Measurements from ENCODE around the gene FAM163B.

FAM163B gene

DNA sequence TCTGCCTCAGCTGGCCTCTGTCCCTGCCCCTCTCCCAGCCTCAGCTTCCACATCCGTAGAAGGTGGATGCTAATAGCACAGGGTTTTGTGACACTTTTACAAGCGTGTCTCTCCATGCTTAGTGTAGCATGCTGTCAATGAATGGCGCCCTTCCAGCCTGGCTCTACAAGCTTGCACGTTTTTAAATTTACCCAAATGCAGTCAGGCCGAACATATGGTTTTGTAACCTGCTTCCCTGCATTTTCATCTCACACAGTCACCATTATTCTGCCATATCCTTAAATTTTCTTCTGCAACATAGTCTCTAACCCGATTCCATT, 28.8 kb downstream of the FAM163B start:
- peak; percentile 80 for DNase-seq

GRCh38 chr9:133579601-133580418, 29.4 kb downstream of the FAM163B start:
- no peak for DNase-seq

DNA sequence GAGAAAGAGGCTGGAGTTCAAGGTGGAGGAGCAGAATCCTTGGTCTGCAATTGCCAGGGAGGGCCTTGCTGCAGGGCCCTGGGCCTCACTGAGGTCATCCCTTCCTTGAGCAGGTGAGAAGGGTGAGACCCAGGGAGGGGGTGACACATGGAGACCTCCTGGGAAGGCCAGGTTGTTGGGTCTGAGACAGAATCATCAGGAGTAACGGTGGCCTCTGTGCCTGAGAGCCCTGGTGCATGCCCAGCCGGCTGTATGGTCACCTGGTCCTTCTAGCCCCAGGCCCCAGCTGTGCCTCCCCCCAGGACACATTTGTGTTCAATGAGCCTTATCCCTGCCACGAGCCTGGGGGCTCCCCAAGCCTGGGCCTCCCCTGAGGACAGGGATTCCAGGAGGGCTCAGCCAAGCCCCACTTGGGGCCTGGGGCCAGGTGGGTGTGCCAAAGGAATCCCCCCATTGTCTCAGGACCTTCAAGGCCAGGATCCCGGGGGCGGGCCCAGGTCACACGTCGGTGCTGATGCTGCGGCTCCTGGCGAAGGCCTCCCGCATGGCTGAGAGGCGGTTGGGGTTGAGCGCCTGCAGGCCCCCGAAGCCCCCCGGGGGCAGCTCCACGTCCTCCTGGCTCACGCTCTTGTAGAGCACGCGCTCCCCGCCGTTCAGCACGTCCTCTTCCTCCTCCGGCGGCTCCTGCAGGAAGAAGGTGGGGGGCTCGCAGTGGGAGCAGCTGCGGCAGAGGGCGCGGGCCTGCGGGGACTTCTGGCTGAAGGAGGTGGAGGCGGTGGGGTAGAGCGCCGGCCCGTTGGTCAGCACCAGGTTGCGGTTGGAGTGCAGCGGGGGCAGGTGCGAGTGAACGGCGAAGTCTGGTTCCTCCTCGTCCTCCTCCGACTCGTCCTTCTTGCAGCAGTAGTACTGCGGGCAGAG, 30.4 kb downstream of the FAM163B start:
- no peak for DNase-seq

DNA sequence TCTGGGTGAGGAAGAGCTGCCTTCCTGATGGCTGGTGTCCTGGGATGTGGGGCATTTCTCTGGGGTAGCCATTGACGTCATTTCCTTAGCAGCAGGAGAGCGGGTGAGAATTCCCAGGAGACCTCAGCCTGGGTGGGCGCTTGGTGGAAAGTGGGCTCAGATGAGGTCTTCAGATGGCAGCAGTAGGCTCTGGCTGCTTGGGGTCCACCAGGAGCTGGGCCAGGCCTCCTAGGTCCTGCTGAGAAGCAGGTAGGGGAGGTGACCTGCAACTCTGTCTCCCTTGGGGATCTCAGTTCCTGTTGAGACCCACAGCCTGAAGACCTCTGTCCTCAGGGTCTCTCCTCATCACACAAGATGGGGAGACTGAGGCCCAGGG, 31.5 kb downstream of the FAM163B start:
- DNase-seq = no peak

- DNase-seq = no peak
Observed at GRCh38 chr9:133576875-133577736, 32.1 kb downstream of the FAM163B start.

DNA sequence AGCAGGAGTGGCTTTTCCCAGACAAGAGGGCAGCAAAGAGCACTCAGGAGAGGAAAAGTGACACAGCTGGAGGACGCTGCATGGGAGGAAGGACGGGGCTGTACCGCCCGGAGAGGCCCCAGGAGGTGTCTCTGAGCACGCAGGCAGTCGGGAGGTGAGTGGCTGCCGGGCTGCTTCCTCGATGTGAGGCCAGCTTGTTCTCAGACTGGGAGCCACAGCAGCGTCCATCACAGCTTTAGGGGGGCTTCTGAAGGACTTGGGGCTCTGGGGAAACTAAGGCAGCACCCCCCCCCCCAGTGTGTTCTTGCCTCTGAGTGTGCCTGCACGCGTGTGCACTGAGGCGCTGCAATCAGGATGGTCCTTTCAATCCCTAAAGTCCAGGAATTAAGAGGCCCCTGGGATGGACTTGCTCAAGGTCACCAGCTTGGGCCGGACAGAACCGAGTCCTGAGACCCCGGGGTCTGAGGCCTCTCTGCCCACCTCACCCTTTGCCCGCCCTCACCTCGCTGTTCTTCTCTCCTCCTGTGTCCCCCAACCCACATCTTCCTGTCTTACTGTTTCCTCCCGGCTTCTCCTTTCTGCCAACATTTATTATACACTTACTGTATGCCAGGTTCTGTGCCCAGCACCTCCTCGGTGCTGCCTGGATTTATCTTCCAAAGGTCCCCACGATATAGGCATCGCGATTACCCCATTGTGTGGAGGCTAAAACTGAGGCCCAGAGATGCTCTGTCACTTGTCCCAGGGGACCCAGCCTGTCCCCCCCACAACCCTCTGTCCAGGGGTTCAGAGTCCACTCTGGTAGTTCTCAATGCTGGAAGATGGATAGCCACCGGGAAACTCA, 32.9 kb downstream of the FAM163B start:
- no peak for DNase-seq

DNA sequence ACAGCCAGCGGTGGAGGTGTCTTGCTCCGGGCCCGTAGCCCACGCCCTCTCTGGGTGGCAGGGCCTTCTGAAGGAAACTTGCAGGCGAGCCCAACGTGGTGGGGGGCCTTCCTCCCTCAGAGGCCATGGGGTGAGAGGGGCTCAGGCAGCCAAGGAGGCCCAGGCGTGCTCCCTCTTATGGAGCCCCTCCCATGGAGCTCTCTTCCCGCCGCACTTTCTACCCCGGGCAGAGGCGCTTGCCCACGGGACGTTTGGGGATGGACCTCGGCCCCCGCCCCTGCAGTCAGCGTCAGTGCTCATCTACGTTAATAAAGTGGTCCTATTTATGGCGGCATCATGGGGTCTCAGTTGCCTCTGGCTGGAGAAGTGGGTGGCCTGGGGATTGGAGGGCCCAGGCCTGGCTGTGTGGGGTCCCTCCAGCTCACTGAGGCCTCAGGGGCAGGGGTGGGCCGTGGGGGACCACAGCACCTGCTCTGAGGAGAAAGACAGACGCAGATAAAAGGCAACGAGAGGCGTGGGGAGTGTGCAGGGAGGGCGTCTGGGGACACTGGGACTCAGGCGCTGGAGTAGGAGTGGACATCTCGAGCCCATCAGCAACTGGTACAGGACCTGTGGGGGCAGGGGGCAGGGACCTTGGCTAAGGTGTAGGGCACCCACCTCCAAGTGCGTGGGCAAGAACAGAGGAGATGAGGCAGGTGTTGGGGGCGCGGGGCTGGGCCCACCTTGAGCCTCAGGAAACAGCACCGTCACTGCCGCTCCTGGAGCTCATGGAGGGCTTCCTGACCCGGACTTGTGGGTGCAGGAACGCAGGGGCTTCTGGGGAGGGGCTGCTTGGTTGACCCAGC, 33.8 kb downstream of the FAM163B start:
- DNase-seq = no peak

GRCh38 chr9:133574771-133575170, 34.4 kb downstream of the FAM163B start:
- no peak for DNase-seq

DNA sequence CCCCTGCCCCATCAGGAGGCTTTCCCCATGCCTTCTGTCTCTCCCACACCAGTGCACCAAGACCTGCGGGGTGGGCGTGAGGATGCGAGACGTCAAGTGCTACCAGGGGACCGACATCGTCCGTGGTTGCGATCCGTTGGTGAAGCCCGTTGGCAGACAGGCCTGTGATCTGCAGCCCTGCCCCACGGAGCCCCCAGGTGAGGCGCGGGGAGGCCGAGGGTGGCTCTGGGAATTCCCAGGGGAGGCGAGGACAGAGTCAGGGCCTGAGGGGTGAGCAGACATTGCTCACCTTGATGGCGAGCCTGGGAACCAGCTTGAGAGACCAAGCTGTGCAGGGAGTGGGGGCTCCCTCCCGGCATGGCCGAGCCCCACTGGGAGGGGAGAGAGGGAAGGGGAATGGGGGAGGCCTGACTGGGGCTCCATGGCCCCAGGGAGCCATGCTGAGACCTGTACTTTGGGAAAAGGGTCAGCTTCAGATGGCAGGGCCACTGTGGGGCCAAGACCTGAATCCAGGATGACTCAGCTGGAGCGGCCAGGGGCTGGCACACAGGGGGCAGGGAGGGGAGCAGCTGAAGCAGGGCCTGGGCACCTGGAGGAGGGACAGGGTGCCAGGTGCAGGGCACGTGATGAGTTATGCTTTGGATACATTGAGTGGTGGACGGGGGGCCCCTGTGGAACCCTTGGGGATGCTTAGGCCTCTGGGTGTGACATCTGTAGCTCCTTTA, 35.2 kb downstream of the FAM163B start:
- no peak for DNase-seq

DNA sequence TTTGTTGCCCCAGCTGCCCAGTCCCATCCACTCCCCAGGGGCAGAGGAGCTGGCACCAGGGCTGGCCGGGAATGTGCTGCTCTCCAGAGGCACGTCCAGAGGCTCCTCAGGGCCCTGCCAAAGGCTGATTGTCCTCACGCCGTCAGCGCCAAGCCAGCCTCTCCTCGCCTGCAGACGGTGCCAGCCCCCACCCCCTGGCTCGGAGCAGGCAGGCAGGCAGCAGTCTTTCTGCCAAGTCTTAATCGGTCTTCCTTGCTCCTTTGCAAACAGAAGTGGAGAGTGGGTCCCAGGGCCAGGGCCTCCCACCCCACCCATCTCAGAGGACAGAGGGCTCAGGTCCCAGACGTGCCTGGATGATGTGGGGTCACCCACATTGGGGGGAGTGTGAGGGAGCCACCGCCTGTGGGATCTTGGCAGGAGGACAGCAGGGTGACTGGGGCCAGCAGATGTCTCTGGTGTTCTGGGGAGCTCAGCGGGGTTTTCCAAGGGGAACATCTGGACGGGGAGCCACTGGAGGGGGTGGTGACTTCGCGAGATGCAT, 36.3 kb downstream of the FAM163B start:
- peak; percentile 80 for DNase-seq

DNA sequence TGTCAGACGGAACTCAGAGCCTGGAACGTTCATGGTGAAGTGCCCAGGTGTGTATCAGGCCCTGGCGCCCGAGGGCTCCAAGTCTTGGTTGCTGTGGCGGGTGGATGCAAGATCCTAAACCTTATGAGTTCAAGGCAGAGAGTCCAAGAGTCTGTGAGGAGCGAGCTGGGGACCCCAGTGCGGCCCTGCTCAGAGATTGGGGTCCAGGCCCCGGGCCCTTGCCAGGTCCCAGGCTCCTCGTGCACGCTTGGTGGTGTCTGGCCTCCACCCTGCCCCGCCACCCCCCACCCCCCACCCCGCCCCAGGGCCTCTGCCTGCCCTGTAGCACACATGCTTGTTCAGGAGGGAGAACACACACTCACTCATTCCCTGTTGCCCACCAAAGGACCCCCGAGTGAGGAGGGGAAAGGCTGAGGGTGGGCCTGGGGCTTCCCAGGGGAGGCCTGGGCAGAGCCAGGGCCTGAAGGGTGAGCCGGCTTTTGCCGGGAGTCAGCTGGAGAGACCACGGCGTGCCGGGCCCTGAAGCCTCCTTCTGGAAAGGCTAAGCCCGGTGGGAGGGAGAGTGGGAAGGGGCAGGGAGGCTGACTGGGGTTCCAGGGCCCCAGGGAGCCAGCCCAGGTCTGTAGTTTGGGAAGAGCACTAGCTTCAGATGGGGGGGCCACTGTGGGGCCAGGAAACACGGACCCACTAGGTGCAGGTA, 37.1 kb downstream of the FAM163B start:
- DNase-seq = no peak

DNA sequence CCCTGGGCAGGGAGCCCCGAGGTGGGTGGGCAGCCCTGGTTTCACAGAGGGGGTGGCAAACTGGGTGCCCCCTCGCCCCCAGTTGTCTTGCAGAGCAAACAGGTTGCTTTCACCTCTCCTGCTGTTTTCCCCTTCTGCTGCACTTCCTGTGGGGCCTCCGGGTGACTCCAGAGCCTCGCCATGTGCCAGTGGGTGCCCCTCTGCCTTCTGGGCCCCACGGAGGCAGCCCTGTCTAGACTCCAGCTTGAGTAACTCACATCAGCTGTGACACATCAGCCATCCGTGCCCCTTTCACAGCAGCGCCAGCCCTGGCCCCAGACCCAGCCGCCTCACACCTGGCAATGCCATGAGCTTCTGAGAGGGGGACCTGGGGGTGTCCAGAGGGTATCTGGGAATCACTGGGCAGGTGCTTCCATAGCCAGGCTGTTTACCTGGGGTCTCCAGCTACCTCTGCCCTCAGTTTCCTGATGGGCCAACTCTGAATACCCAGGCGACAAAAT, 37.7 kb downstream of the FAM163B start:
- DNase-seq = no peak

GRCh38 chr9:133570691-133571080, 38.5 kb downstream of the FAM163B start:
- no peak for DNase-seq

- peak; percentile 51 for DNase-seq
Observed at GRCh38 chr9:133569891-133570690, 39.1 kb downstream of the FAM163B start.

- no peak for DNase-seq
Observed at GRCh38 chr9:133569121-133569785, 39.9 kb downstream of the FAM163B start.

DNA sequence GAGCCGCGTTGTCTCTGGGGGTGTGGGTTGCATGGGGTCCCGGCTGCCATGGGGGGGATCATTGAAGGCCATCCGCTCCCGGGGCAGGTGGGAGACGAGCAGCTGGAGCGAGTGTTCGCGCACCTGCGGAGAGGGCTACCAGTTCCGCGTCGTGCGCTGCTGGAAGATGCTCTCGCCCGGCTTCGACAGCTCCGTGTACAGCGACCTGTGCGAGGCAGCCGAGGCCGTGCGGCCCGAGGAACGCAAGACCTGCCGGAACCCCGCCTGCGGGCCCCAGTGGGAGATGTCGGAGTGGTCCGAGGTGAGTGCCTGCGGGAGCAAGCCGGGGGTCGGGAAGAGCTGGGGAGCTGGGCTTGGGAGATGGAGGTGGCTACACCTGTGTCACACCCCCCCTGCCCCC, 41.0 kb downstream of the FAM163B start:
- DNase-seq = no peak

- DNase-seq = no peak
Observed at GRCh38 chr9:133566817-133567216, 42.4 kb downstream of the FAM163B start.

- no peak for DNase-seq
Observed at GRCh38 chr9:133566382-133566781, 42.8 kb downstream of the FAM163B start.
